A673 (cell line): ENCODE results near the gene RSAD1. TPM values are rescaled to one million over a fixed set of nuclear protein-coding genes. Genes with fewer than 3 reads are reported as not detected.

Source experiments
- BruUV-seq: library from RNA; stranded (reverse); fragments of 400-500 nt; replicated peaks from 2 replicates; lab custom pipeline; 2021; lab: Mats Ljungman, UMichigan
- CTCF ChIA-PET: fragments of 300-600 bp; sonication (Branson Sonifier 250); formaldehyde crosslinking; loops from one replicate; lab custom pipeline; 2022; ENCODE audit warnings: antibody characterized with exemption; lab: Charles Lee
- POLR2A ChIA-PET: fragments of 300-600 bp; sonication (Branson Sonifier 250); formaldehyde crosslinking; loops from one replicate; lab custom pipeline; 2022; ENCODE audit warnings: antibody characterized with exemption; ENCODE audit not compliant: low non-redundant PET; lab: Charles Lee
- DNase-seq: peaks from one replicate; pipeline ENCODE4 v3.0.0-alpha.2; 2015; ENCODE audit warnings: low spot score
- H3K27ac ChIP-seq: fragments of 200-600 bp; sonication (generic); 2 replicates; pipeline ENCODE4 v1.5.1; 2016; ENCODE audit warnings: mixed run types, low read depth, mild to moderate bottlenecking, mixed read lengths, antibody characterized with exemption, low read length; ENCODE audit not compliant: poor library complexity, severe bottlenecking
- H3K27me3 ChIP-seq: fragments of 200-600 bp; sonication (generic); replicated peaks from 2 replicates; pipeline ENCODE4 v1.6.1; 2017; ENCODE audit warnings: mixed run types, low read depth, mild to moderate bottlenecking, mixed read lengths, antibody characterized with exemption, low read length; ENCODE audit not compliant: insufficient read depth, poor library complexity
- H3K36me3 ChIP-seq: fragments of 200-600 bp; sonication (generic); 2 replicates; pipeline ENCODE4 v1.6.1; 2016; ENCODE audit warnings: mixed run types, mild to moderate bottlenecking, mixed read lengths, antibody characterized with exemption, low read length; ENCODE audit not compliant: insufficient read depth, poor library complexity, severe bottlenecking
- H3K4me1 ChIP-seq: fragments of 200-600 bp; sonication (generic); 2 replicates; pipeline ENCODE4 v1.6.1; 2017; ENCODE audit warnings: mixed run types, mild to moderate bottlenecking, mixed read lengths, antibody characterized with exemption, low read length; ENCODE audit not compliant: insufficient read depth, poor library complexity, severe bottlenecking
- H3K4me3 ChIP-seq: fragments of 200-600 bp; sonication (generic); 2 replicates; pipeline ENCODE4 v1.5.1; 2016; ENCODE audit warnings: low read depth, mixed run types, mild to moderate bottlenecking, mixed read lengths, low read length; ENCODE audit not compliant: poor library complexity, severe bottlenecking
- H3K9me3 ChIP-seq: fragments of 200-600 bp; sonication (generic); 2 replicates; pipeline ENCODE4 v1.6.1; 2016; ENCODE audit warnings: mixed run types, low read depth, mild to moderate bottlenecking, mixed read lengths, antibody characterized with exemption, low read length; ENCODE audit not compliant: poor library complexity, severe bottlenecking
- EZH2 ChIP-seq: fragments of 200-600 bp; sonication (generic); IDR thresholded peaks from 2 replicates; pipeline ENCODE4 v1.6.1; 2017; ENCODE audit warnings: borderline replicate concordance, low read depth, mild to moderate bottlenecking, mixed read lengths, antibody characterized with exemption, low read length; ENCODE audit not compliant: poor library complexity, severe bottlenecking
- intact Hi-C: fragments of 100-400 bp; cut with micrococcal nuclease; formaldehyde crosslinking; loops from one replicate; pipeline ENCODE4 v1.10.0; 2022; ENCODE audit not compliant: unreplicated experiment
- total RNA-seq: library from RNA; stranded (reverse); gene quantifications from 2 replicates; pipeline ENCODE4 v1.2.3, GENCODE V29; 2021
- TF ChIP-seq, protein P1 (sequence below): fragments of 300-800, 200-600 bp; sonication (generic); conservative IDR thresholded peaks from 2 replicates; pipeline ENCODE4 v1.5.1; 2017; ENCODE audit warnings: low read depth, mild to moderate bottlenecking, antibody characterized with exemption, low read length, moderate library complexity, mixed read lengths

Gene RSAD1
- total RNA-seq, 1 experiment from 2014 or later, result 44.3 TPM

DNA sequence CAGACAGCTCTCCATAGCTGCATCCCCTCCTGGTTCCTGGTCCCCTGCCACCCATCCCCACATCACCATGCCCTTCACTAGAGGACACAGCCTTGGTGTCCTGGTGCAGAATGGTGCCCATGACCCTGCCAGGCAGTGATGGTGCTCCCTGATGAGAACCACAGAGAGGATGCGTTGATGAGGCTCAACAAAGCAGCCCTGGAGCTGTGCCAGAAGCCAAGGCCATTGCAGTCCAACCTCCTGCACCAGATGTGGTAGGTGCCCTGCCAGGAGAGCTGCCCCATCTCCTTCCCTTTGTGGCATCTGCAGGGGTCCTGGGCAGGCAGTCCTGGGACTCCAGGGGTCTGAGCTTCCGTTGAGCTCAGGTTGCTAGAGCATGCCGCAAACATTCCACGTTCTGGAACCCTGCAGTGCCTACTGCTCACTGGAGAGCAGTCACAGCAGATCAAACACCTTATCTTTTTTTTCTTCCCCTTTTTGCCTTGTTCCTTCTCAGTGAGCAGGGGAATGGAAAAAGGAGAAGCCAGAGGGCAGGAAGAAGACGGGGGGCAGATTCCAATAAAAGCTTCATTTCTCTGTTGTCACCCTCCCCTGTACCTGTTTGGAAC lies 48.6 kb downstream of the RSAD1 start:
- Histone ChIP-seq H3K36me3 (no peaks in the 10 kb centered on the region), H3K4me3 (no peak overlapping the region), H3K4me1 (no peaks in the 10 kb centered on the region), H3K27me3 (peaks cover 3% of the 10 kb centered on the region), H3K9me3 (no peaks in the 10 kb centered on the region), H3K27ac (no peak overlapping the region)
- no TSS peak for BruUV-seq
- TF ChIP-seq, protein P1, sequence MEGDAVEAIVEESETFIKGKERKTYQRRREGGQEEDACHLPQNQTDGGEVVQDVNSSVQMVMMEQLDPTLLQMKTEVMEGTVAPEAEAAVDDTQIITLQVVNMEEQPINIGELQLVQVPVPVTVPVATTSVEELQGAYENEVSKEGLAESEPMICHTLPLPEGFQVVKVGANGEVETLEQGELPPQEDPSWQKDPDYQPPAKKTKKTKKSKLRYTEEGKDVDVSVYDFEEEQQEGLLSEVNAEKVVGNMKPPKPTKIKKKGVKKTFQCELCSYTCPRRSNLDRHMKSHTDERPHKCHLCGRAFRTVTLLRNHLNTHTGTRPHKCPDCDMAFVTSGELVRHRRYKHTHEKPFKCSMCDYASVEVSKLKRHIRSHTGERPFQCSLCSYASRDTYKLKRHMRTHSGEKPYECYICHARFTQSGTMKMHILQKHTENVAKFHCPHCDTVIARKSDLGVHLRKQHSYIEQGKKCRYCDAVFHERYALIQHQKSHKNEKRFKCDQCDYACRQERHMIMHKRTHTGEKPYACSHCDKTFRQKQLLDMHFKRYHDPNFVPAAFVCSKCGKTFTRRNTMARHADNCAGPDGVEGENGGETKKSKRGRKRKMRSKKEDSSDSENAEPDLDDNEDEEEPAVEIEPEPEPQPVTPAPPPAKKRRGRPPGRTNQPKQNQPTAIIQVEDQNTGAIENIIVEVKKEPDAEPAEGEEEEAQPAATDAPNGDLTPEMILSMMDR, result no peak
- no peak for TF ChIP-seq EZH2
- DNase-seq, result no peak
- CTCF ChIA-PET, result no interaction called here
- POLR2A ChIA-PET, result no interaction called here
- intact Hi-C loops, result no loop called here

DNA sequence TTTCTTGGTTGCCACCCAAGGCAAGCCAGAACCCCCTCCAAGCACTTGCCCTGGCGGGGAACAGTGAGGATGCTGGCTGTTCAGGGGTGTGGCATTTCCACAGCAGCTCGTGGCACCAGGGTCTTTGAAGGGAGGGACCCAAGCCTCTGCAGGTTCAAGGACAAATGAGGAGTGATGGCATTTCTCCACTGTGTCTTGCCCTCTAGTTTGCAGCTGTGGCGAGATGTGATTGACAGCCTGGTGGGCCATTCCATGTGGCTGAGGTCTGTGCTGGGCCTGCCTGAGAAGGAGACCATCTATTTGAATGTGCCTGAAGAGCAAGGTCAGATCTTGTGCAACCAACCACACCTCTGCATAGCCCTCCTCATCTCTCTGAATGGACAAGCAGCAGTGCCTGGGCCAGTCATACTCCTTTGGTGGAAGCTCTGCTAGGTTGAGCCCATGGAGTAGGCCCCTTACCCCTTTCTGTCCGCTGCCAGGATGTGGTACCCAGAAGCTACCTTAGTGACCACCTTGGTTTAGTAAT lies 49.4 kb downstream of the RSAD1 start:
- Histone ChIP-seq H3K9me3 (no peaks in the 10 kb centered on the region), H3K27me3 (peaks cover 10% of the 10 kb centered on the region), H3K4me3 (no peak overlapping the region), H3K4me1 (no peaks in the 10 kb centered on the region), H3K27ac (no peak overlapping the region), H3K36me3 (no peaks in the 10 kb centered on the region)
- ChIA-PET CTCF (no interaction called here), POLR2A (no interaction called here)
- intact Hi-C loops, result no loop called here
- BruUV-seq, result no TSS peak
- no peak for DNase-seq
- no peak for TF ChIP-seq EZH2
- TF ChIP-seq, protein P1, result no peak

DNA sequence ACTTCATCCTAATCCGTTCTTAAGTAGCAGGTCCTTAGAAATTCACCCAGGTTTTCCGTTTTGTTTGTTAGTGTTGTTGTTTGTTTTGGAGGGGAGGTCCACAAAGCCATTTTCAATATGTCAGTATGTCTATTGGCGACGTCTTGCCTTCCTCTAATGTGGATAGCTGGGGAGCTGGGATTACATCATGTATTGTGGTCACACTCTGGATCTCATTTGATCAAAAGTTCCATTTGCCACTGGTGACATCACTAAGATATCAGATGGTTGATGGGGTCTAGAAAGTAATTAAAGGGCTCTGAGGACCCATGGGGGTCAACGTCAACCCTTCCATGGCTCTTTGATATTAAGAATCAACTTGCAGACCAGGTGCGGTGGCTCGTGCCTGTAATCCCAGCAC lies 51.2 kb downstream of the RSAD1 start:
- intact Hi-C loops, result no loop called here
- CTCF ChIA-PET, result no interaction called here
- TF ChIP-seq, protein P1, result no peak
- TF ChIP-seq EZH2, result no peak
- Histone ChIP-seq H3K4me3 (no peak overlapping the region), H3K27ac (no peak overlapping the region), H3K4me1 (peaks cover 8% of the 10 kb centered on the region), H3K36me3 (no peaks in the 10 kb centered on the region), H3K9me3 (no peaks in the 10 kb centered on the region), H3K27me3 (peaks cover 10% of the 10 kb centered on the region)
- POLR2A ChIA-PET, result no interaction called here
- no TSS peak for BruUV-seq
- no peak for DNase-seq
